PC-3 (cell line): ENCODE results near the gene MORN5.

Source experiments
- EZH2 ChIP-seq: fragments of 300-600 bp; sonication (generic); IDR thresholded peaks from one replicate; pipeline ENCODE4 v1.6.1; 2017; ENCODE audit warnings: antibody characterized with exemption, mild to moderate bottlenecking, low read length; ENCODE audit not compliant: unreplicated experiment
- TF ChIP-seq, protein P1 (sequence below): fragments of 300-600 bp; sonication (generic); conservative IDR thresholded peaks from 2 replicates; pipeline ENCODE4 v1.5.1; 2017; ENCODE audit warnings: antibody characterized with exemption, low read depth, mild to moderate bottlenecking, low read length

GRCh38 chr9:122229485-122229837, 69.8 kb downstream of the MORN5 start:
- TF ChIP-seq, protein P1, sequence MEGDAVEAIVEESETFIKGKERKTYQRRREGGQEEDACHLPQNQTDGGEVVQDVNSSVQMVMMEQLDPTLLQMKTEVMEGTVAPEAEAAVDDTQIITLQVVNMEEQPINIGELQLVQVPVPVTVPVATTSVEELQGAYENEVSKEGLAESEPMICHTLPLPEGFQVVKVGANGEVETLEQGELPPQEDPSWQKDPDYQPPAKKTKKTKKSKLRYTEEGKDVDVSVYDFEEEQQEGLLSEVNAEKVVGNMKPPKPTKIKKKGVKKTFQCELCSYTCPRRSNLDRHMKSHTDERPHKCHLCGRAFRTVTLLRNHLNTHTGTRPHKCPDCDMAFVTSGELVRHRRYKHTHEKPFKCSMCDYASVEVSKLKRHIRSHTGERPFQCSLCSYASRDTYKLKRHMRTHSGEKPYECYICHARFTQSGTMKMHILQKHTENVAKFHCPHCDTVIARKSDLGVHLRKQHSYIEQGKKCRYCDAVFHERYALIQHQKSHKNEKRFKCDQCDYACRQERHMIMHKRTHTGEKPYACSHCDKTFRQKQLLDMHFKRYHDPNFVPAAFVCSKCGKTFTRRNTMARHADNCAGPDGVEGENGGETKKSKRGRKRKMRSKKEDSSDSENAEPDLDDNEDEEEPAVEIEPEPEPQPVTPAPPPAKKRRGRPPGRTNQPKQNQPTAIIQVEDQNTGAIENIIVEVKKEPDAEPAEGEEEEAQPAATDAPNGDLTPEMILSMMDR = no peak
- TF ChIP-seq EZH2 = no peak
